NCI-H1417 treated with DMSO at 0.1 percent for 48 hours (cell line): Measurements from ENCODE around the gene RPL29.

Experiments
- DNase-seq: peaks from one replicate; lab custom pipeline; 2025; lab: John Stamatoyannopoulos, UW

RPL29 gene

DNA sequence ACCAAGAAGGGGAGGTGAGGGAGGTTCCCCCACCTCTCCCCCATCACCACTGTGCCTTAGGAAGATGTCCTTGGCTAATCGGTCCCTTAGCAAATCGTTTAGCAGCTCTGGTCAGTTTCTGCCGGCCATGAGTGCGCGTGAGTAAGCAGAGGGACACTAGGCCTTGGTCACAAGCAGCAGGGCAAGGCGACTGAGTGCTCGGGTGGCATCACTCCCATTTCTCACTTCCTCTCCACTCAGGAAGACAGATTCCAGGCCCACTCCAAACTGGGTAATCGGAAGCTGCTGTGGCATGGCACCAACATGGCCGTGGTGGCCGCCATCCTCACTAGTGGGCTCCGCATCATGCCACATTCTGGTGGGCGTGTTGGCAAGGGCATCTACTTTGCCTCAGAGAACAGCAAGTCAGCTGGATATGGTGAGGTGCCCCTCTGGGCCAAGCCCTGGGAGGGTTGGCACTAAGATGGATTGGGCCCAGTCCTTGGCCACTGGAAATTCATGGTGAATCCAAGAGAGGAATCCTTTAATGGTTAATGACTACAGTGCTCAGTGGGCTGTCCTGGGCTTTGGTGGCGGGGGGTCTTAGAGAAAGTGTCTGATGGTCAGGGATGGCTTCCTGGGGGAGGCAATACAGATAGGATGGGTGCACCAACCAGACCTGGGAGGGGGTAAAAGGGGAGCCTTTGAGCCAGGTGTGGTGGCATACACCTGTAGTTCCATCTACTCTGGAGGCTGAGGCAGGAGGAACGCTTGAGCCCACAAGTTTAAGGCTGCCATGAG, 49.6 kb downstream of the RPL29 start:
- DNase-seq = no peak

DNA sequence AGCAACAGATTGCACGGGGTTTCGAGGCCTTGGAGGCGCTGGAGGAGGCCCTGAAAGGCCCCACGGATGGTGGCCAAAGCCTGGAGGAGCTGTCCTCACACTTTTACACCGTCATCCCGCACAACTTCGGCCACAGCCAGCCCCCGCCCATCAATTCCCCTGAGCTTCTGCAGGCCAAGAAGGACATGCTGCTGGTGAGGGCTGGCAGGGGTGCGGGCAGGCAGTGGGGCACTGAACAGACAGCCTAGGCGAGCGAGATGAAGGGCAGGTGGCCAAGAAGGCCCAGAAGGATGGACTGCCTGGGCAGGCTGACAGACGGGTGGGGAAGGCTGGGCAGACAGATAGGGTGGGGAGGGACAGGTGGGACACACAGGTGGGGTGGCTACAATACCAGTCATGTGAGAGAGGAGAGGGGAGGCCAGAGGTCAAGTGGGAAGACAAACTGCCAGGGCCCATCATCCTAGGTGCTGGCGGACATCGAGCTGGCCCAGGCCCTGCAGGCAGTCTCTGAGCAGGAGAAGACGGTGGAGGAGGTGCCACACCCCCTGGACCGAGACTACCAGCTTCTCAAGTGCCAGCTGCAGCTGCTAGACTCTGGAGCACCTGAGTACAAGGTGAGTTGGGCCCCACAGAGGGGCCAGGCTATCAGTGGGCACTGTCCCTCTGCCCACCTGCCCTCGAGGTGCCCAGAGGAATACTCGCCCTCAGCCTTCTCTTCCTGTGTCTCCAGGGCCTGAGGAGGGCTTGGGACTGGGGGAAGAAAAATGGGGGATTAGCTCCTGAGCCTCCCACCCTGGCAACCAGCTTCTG, 50.5 kb downstream of the RPL29 start:
- DNase-seq = no peak

DNA sequence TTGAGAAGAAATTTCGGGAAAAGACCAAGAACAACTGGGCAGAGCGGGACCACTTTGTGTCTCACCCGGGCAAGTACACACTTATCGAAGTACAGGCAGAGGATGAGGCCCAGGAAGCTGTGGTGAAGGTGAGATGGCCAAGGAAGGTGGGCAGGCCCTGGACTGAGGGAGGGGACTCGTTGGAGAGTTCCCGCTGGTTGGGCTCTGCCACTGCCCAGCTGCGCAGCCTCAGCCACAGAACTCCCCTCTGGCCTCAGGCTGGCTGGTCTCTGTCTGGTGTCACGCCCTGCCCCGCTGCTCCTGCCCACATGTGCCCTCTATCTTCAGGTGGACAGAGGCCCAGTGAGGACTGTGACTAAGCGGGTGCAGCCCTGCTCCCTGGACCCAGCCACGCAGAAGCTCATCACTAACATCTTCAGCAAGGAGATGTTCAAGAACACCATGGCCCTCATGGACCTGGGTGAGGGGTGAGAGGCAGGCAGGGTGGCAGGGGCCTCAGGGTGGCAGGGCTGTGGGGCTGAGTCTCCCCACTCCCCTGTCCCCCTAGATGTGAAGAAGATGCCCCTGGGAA, 51.2 kb downstream of the RPL29 start:
- DNase-seq = no peak
